ENCODE data around the gene DNAH2. TPM values are rescaled to one million over a fixed set of nuclear protein-coding genes. Genes with fewer than 3 reads are reported as not detected.

DNAH2 gene
- total and polyA plus RNA-seq, 9 of the 15 experiments (the other 6 are each of a cell fraction or from before 2014, with no cell fraction given): 0.03 TPM; not detected in 8

DNA sequence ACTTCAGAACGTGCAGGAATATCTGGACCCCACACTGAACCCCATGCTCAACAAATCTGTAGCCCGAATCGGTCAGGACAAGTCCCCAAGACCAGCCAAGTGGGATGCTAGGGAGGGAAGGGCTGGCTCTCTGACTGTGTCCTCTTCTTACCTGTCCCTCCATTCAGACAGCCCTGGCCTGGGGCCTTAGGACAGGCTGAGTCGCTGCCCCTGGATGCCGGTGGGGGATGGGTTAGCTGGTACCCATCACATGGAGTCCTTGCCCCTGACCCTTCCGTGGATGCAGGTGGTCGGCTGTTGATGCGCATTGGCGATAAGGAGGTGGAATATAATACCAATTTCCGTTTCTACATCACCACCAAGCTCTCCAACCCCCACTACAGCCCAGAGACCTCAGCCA lies 100.5 kb downstream of the DNAH2 start:
- H3K9ac ChIP-seq (ENCODE audit: insufficient read depth in 1 of 2, low read depth in 2 of 2, low read length in 2 of 2): no peak overlapping the region
- H3K4me2 ChIP-seq (ENCODE audit: insufficient read depth, low read length): no peak overlapping the region
- FAIRE-seq (no peak), DNase-seq (ENCODE audit: extremely low read depth in 1 of 4, low spot score in 3 of 4) (no peak), ATAC-seq (no peak)
- POLR2A ChIA-PET: interaction anchor here (0.7 kb wide), 1 partner anchor 70 kb away, joined by 3 read pairs; no protein-coding TSS in a partner anchor
- H3K27me3 ChIP-seq (ENCODE audit: control insufficient read depth in 2 of 2, insufficient read depth in 2 of 2, low read length in 2 of 2): peaks cover 15 to 61% of the 10 kb centered on the region in 2 experiments
- TF ChIP-seq SMARCA4 (IDR thresholded peaks at IDR 0.05) (no peak), ZNF586 (CRISPR knock-in tag; conservative IDR thresholded peaks at IDR 0.05) (no peak), GABPB1 (CRISPR knock-in tag; IDR thresholded peaks at IDR 0.05) (no peak), SRSF7 (optimal IDR thresholded peaks at IDR 0.05; ENCODE audit: low read depth, low read length) (no peak), MXI1 (IDR thresholded peaks at IDR 0.05; ENCODE audit: low read depth, low read length) (no peak), EHMT2 (IDR thresholded peaks at IDR 0.05) (no peak), SRSF1 (IDR thresholded peaks at IDR 0.05; ENCODE audit: low read depth, low read length) (no peak), RBM15 (IDR thresholded peaks at IDR 0.05; ENCODE audit: insufficient read depth, low read length) (no peak), PHTF2 (CRISPR knock-in tag; IDR thresholded peaks at IDR 0.05) (no peak), ZNF75A (CRISPR knock-in tag; IDR thresholded peaks at IDR 0.05) (no peak), L3MBTL2 (IDR thresholded peaks at IDR 0.05) (no peak), ZNF778 (CRISPR knock-in tag; IDR thresholded peaks at IDR 0.05) (no peak)
- TF ChIP-seq, protein P1, sequence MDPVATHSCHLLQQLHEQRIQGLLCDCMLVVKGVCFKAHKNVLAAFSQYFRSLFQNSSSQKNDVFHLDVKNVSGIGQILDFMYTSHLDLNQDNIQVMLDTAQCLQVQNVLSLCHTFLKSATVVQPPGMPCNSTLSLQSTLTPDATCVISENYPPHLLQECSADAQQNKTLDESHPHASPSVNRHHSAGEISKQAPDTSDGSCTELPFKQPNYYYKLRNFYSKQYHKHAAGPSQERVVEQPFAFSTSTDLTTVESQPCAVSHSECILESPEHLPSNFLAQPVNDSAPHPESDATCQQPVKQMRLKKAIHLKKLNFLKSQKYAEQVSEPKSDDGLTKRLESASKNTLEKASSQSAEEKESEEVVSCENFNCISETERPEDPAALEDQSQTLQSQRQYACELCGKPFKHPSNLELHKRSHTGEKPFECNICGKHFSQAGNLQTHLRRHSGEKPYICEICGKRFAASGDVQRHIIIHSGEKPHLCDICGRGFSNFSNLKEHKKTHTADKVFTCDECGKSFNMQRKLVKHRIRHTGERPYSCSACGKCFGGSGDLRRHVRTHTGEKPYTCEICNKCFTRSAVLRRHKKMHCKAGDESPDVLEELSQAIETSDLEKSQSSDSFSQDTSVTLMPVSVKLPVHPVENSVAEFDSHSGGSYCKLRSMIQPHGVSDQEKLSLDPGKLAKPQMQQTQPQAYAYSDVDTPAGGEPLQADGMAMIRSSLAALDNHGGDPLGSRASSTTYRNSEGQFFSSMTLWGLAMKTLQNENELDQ (CRISPR knock-in tag; IDR thresholded peaks at IDR 0.05; ENCODE audit: borderline replicate concordance): no peak
- H2AFZ ChIP-seq (ENCODE audit: low read depth, low read length): no peak overlapping the region
- H3K27ac ChIP-seq (ENCODE audit: extremely low read depth, low read depth, low read length): no peak overlapping the region
- BruUV-seq (replicated peaks): no TSS peak
- H4K20me1 ChIP-seq (replicated peaks; ENCODE audit: control insufficient read depth, insufficient read depth, low read length): no peaks in the 10 kb centered on the region; the same call in 1 of the 2 replicates
- H3K9me3 ChIP-seq (replicated peaks; ENCODE audit: control insufficient read depth, insufficient read depth, low read depth, low read length): no peaks in the 10 kb centered on the region
- intact Hi-C loops (cut with micrococcal nuclease): no loop called here
- no peaks in the 10 kb centered on the region; a peak in 1 of 5 replicates for H3K4me1 ChIP-seq (replicated peaks in 1 of 2; ENCODE audit: control insufficient read depth in 2 of 2, insufficient read depth in 2 of 2, low read length in 2 of 2)
- in situ Hi-C loops (cut with MboI): no loop called here
- 6% methylated on average over 4 of the region's 10 CpGs for WGBS (ENCODE audit: insufficient coverage, low coverage, missing lambda C conversion rate)
- H3K4me3 ChIP-seq: no peak overlapping the region
- H3K79me2 ChIP-seq (ENCODE audit: control insufficient read depth, insufficient read depth, low read length): no peaks in the 10 kb centered on the region
- H3K9me1 ChIP-seq (ENCODE audit: control insufficient read depth, insufficient read depth, low read length): no peaks in the 10 kb centered on the region
- H3K36me3 ChIP-seq (ENCODE audit: control insufficient read depth, insufficient read depth, low read length): no peaks in the 10 kb centered on the region
- CTCF ChIA-PET (ENCODE audit: low intra/inter-chr PET ratio): no interaction called here

Data from K562 (cell line).